ENCODE data around the gene CDK6. TPM values are rescaled to one million over a fixed set of nuclear protein-coding genes. Genes with fewer than 3 reads are reported as not detected.

The CDK6 gene
- total and polyA plus RNA-seq, 4 donors = 3.3 to 35.0 (median 12.0) TPM

- TF ChIP-seq NR2F2 (IDR thresholded peaks at IDR 0.05) (no peak), TAF1 (conservative IDR thresholded peaks at IDR 0.05) (no peak), HNF4G (IDR thresholded peaks at IDR 0.05) (no peak), EGR1 (IDR thresholded peaks at IDR 0.05; ENCODE audit: low read depth in 2 of 2) (no peak), RXRA (IDR thresholded peaks at IDR 0.05) (no peak), MAX (IDR thresholded peaks at IDR 0.05) (no peak), HNF4A (conservative IDR thresholded peaks at IDR 0.05) (no peak), FOXA1 (IDR thresholded peaks at IDR 0.05) (no peak), SP1 (IDR thresholded peaks at IDR 0.05) (no peak)
- Histone ChIP-seq H3K4me1 (ENCODE audit: control insufficient read depth in 4 of 4, insufficient read depth in 4 of 4, low read length in 3 of 4) (peaks cover 4 to 23% (median 15%) of the 10 kb centered on the region in 4 donors), H3K36me3 (ENCODE audit: control insufficient read depth in 4 of 4, insufficient read depth in 3 of 4, low read depth in 1 of 4, low read length in 3 of 4) (no peaks in the 10 kb centered on the region), H3K9ac (ENCODE audit: low read depth in 1 of 2, low read length in 2 of 2) (no peak overlapping the region), H3K4me3 (ENCODE audit: low read depth in 1 of 3, low read length in 3 of 3) (no peak overlapping the region), H3K9me3 (ENCODE audit: control insufficient read depth in 4 of 4, low read length in 3 of 4) (no peaks in the 10 kb centered on the region), H3K27me3 (ENCODE audit: control insufficient read depth in 4 of 4, insufficient read depth in 4 of 4, low read length in 3 of 4) (no peaks in the 10 kb centered on the region), H3K27ac (ENCODE audit: low read depth in 1 of 2, low read length in 2 of 2) (no peak overlapping the region)
- DNase-seq (ENCODE audit: low spot score) = no peak
- WGBS = 90% methylated on average over 6 of the region's 6 CpGs
These were observed 164.7 kb downstream of the CDK6 start for GRCh38 chr7:92671505-92672169.

- H3K4me3 ChIP-seq (ENCODE audit: low read depth in 1 of 3, low read length in 3 of 3) = no peak overlapping the region
- no peaks in the 10 kb centered on the region for H3K36me3 ChIP-seq (ENCODE audit: control insufficient read depth in 4 of 4, insufficient read depth in 3 of 4, low read depth in 1 of 4, low read length in 3 of 4)
- DNase-seq (ENCODE audit: low spot score) = no peak
- no peak overlapping the region for H3K9ac ChIP-seq (ENCODE audit: low read depth in 1 of 2, low read length in 2 of 2)
- no peaks in the 10 kb centered on the region for H3K9me3 ChIP-seq (ENCODE audit: control insufficient read depth in 4 of 4, low read length in 3 of 4)
- H3K4me1 ChIP-seq (ENCODE audit: control insufficient read depth in 4 of 4, insufficient read depth in 4 of 4, low read length in 3 of 4) = peaks cover 4 to 23% (median 15%) of the 10 kb centered on the region in 4 donors
- no peaks in the 10 kb centered on the region for H3K27me3 ChIP-seq (ENCODE audit: control insufficient read depth in 4 of 4, insufficient read depth in 4 of 4, low read length in 3 of 4)
- peak in 1 of 2 donors; percentile 26 for TF ChIP-seq HNF4A (conservative IDR thresholded peaks at IDR 0.05)
- TF ChIP-seq NR2F2 (IDR thresholded peaks at IDR 0.05) = no peak
- peak; percentile 63 for TF ChIP-seq YY1 (IDR thresholded peaks at IDR 0.05)
- peak; percentile 14 for TF ChIP-seq SP1 (IDR thresholded peaks at IDR 0.05)
- no peak for TF ChIP-seq ZBTB33 (IDR thresholded peaks at IDR 0.05)
- no peak overlapping the region for H3K27ac ChIP-seq (ENCODE audit: low read depth in 1 of 2, low read length in 2 of 2)
- 43% methylated on average over 2 of the region's 2 CpGs for WGBS
These were observed 166.0 kb downstream of the CDK6 start for GRCh38 chr7:92670204-92670851.

GRCh38 chr7:92669616-92670165, 166.7 kb downstream of the CDK6 start:
- 81% methylated on average over 3 of the region's 3 CpGs for WGBS

More at GRCh38 chr7:92669616-92670165, 166.7 kb downstream of the CDK6 start:
- no peaks in the 10 kb centered on the region for H3K36me3 ChIP-seq (ENCODE audit: control insufficient read depth in 4 of 4, insufficient read depth in 3 of 4, low read depth in 1 of 4, low read length in 3 of 4)
- H3K9me3 ChIP-seq (ENCODE audit: control insufficient read depth in 4 of 4, low read length in 3 of 4) = no peaks in the 10 kb centered on the region
- DNase-seq (ENCODE audit: low spot score) = no peak
- TF ChIP-seq GABPA (IDR thresholded peaks at IDR 0.05 in 1 of 2, conservative IDR thresholded peaks at IDR 0.05 in 1 of 2) (no peak), YY1 (IDR thresholded peaks at IDR 0.05) (no peak)
- H3K27me3 ChIP-seq (ENCODE audit: control insufficient read depth in 4 of 4, insufficient read depth in 4 of 4, low read length in 3 of 4) = no peaks in the 10 kb centered on the region
- no peak overlapping the region for H3K9ac ChIP-seq (ENCODE audit: low read depth in 1 of 2, low read length in 2 of 2)
- H3K27ac ChIP-seq (ENCODE audit: low read depth in 1 of 2, low read length in 2 of 2) = no peak overlapping the region
- peaks cover 4 to 23% (median 15%) of the 10 kb centered on the region in 4 donors for H3K4me1 ChIP-seq (ENCODE audit: control insufficient read depth in 4 of 4, insufficient read depth in 4 of 4, low read length in 3 of 4)
- H3K4me3 ChIP-seq (ENCODE audit: low read depth in 1 of 3, low read length in 3 of 3) = no peak overlapping the region

Measured in liver (tissue), 9 donors.